Astrocyte of the spinal cord (primary cell): Measurements from ENCODE around the gene HSPA1L.

Experiments
- DNase-seq: peaks from one replicate; pipeline ENCODE4 v3.0.0; 2011; ENCODE audit warnings: low read depth, low spot score
- H3K4me3 ChIP-seq: 2 replicates; pipeline ENCODE4 v1.5.1; 2011; ENCODE audit warnings: low read depth, mild to moderate bottlenecking, low read length, moderate library complexity
- in situ Hi-C: cut with HindIII; loops from 2 replicates; pipeline ENCODE4 v1.10.0; 2017; ENCODE audit warnings: low sequenced_read_pairs
- TF ChIP-seq, protein P1 (sequence below): IDR thresholded peaks from 2 replicates; pipeline ENCODE4 v1.5.1; 2012; ENCODE audit warnings: low read depth, mild to moderate bottlenecking, low read length, inconsistent platforms

HSPA1L gene

DNA sequence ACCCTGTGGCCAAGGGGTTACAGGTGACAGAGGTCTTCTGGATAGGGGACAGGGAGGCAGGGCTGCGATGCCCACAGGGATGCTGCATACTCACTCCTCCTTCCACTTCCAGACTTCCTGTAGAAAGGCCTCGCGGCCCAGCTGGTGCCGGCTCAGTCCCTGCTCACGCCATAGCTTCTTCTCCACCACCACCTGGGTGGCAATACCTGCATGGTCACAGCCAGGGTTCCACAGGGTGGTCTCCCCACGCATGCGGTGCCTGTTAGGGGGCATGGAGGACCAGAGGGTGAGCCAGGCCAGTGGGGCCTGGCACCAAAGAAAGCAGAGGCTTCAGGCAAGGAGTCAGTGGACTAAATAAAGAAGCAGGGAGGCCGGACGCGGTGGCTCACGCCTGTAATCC is 29.6 kb downstream of the HSPA1L start:
- in situ Hi-C loops = no loop called here
- DNase-seq = no peak
- no peak overlapping the region for H3K4me3 ChIP-seq
- TF ChIP-seq, protein P1, sequence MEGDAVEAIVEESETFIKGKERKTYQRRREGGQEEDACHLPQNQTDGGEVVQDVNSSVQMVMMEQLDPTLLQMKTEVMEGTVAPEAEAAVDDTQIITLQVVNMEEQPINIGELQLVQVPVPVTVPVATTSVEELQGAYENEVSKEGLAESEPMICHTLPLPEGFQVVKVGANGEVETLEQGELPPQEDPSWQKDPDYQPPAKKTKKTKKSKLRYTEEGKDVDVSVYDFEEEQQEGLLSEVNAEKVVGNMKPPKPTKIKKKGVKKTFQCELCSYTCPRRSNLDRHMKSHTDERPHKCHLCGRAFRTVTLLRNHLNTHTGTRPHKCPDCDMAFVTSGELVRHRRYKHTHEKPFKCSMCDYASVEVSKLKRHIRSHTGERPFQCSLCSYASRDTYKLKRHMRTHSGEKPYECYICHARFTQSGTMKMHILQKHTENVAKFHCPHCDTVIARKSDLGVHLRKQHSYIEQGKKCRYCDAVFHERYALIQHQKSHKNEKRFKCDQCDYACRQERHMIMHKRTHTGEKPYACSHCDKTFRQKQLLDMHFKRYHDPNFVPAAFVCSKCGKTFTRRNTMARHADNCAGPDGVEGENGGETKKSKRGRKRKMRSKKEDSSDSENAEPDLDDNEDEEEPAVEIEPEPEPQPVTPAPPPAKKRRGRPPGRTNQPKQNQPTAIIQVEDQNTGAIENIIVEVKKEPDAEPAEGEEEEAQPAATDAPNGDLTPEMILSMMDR = no peak

DNA sequence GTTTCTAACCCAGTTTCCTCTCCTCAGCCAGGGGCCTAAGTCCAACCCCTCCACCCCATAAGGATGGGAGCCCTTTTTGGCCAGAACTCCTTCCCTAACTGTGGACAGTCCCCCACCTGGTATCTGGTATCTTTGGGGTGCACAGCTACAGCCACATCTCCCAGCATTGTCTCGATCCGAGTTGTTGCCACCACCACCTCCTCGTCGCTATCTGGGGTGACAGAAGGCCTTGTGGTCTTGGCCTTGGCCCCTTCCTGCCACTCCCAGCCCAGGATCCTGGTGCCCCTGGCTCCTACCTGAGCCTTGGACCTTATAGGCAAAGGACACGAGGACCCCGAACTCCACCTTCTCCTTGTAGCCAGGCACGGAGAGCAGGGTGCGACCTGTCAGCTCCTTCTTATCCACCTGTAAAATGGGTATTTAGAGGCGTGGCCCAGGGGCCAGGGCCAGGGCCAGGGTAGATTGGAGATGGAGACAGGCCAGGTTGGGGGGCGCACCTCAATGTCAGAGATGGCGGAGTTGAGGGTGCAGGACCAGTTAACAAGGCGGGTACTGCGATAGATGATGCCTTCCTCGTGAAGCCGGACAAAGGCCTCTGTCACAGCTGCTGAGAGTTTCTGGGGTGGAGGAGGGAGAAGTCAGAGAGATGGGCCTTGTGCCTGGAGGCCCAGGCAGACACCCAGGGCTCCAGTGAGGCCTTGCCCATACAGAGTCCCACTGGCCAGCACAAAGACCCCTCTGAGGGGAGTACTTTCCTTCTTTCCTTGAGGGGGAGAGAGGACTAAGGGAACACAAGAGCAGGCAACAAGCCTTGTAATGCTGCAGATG is 30.8 kb downstream of the HSPA1L start:
- no peak overlapping the region for H3K4me3 ChIP-seq
- TF ChIP-seq, protein P1 = no peak

DNA sequence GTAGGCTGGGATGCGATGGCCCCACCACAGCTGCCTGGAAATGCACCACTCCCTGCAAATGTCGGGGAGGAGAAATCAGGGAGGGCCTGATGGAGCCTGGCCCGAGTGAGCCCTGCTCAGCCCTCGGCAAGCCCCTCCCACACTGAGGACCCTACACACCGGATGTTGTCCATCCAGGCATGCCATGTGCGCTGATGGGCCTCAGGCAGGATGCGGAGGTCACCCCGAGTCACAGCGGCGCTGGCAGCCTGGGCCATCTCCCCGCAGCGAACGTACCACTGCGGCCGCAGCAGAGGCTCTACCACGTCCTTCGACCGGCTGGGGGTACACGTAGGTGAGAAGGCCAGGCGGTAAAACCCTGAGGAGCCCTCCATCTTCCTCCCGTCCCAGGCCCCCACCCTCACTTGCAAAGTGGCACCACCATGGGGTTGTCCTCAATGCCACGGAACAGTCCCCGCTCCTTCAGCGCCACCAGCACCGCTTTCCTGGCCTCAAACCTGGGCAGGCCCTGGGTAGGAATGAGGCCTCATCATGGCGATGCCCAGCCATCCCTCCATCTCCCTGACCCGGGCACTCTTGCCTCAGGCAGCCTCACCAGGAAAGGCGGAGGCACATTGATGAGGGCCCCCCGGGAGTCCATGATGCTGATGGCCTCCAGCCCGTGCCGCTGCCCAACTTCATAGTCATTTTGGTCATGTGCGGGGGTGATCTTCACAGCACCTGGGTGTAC is 32.8 kb downstream of the HSPA1L start:
- no peak for DNase-seq
- in situ Hi-C loops = no loop called here
- TF ChIP-seq, protein P1 = no peak
- no peak overlapping the region for H3K4me3 ChIP-seq

More for the DNA sequence above, 30.8 kb downstream of the HSPA1L start:
- in situ Hi-C loops = no loop called here
- no peak for DNase-seq

DNA sequence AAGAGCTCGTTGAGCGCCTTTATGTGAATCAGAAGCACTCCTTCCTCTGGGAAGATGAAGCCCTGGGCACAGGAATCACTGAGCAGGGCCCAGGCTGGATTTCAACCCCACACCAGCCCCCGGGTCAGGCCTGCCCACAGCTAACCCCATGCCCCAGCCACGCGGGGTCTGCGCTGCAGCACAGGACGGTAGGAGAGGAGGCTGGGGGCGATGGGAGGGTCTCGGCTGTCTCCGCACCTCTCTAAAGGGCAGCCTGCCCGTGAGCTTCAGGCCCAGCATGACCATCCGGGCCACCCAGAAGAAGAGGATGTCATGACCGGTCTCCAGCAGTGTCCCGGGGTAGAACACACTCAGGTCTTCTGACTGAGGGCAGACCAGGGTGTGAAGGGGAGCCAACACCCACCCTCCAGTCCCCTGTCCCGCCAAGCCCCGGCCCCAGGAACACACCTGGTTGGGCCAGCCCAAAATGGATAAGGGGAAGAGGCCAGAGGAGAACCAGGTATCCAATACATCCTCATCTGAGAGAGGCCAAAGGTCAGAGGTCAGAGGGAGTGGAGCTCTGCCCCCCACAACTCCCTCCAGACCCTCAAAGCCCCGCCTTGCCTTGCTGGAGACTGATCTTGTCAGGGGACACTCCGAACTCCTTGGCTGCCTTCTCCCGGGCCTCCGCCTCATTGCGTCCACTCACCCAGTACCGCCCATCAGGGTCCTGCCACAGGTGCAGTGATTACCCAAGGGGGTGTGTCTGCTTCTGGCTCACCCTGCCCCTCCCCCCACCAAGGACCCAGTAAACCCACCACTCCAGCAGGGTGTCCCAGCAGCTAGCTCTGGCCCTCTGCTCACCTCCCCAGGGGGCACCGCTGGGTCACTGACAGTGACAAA is 33.6 kb downstream of the HSPA1L start:
- H3K4me3 ChIP-seq = no peak overlapping the region
- in situ Hi-C loops = no loop called here
- DNase-seq = no peak
- TF ChIP-seq, protein P1 = no peak

DNA sequence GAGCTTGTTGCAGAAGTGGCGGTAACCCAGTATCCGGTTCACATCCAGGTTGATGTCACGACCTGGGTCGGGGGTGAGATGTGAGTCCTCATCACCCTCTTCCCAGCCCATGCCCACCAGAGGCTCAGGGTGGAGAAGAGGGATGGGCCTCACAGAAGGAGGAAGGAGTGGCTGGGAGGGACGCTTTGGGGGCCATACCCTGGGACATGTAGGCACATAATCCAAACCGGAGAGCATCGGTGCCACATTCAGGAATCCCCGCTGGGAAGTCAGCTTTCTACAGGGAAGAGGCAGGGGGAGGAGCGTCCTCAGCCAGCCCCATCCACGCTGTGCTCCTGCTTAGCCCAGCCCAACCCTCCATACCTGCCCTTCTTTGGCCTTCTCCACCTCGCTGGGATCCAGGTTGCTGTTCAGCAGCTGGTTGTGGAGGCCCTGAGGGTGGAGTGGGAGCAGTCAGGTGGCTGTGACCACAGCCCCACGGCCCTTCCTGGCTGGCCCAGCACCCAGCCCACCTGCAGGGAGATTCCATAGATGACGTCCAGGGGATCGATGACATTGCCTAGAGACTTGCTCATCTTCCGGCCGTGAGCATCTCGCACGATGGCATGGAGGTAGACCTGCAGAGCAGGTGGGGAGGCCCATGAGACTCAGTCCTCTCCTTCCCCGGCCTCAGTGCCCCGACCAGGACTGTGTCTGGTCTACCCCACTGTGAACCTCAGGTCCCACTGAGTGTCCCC is 34.4 kb downstream of the HSPA1L start:
- in situ Hi-C loops = no loop called here
- no peak for DNase-seq

More for the DNA sequence above, 34.4 kb downstream of the HSPA1L start:
- H3K4me3 ChIP-seq = no peak overlapping the region
- TF ChIP-seq, protein P1 = no peak
